Sigmoid colon (tissue), 7 donors: Measurements from ENCODE around the gene FGF14. TPM values are rescaled to one million over a fixed set of nuclear protein-coding genes. Genes with fewer than 3 reads are reported as not detected.

Experiments
- DNase-seq: peaks from one replicate; pipeline ENCODE4 v3.0.0-alpha.2; 2019
- H3K27ac ChIP-seq, 4 donors: fragments of 200-600 bp; sonication (generic); one replicate each; pipeline ENCODE4 v1.5.1; 2016 to 2019; ENCODE audit warnings: mild to moderate bottlenecking in 1 of 4
- H3K27me3 ChIP-seq, 3 donors: fragments of 200-600 bp; sonication (generic); one replicate each; pipeline ENCODE4 v1.5.1; 2019; ENCODE audit warnings: mild to moderate bottlenecking in 1 of 3
- H3K36me3 ChIP-seq, 4 donors: fragments of 200-600 bp; sonication (generic); one replicate each; pipeline ENCODE4 v1.5.1; 2016 to 2019
- H3K4me1 ChIP-seq, 4 donors: fragments of 200-600 bp; sonication (generic); one replicate each; pipeline ENCODE4 v1.5.1; 2017 to 2019
- H3K4me3 ChIP-seq, 4 donors: fragments of 200-600 bp; sonication (generic); one replicate each; pipeline ENCODE4 v1.5.1; 2017 to 2019; ENCODE audit warnings: mild to moderate bottlenecking in 2 of 4, moderate library complexity in 1 of 4
- H3K9me3 ChIP-seq, 4 donors: fragments of 200-600 bp in 3 of 4; sonication (generic) in 3 of 4; one replicate each; pipeline versions ENCODE4 v1.5.1 to v1.6.1; 2013 to 2019
- EP300 ChIP-seq, 4 donors: sonication (generic); formaldehyde crosslinking; IDR thresholded peaks; one replicate each; pipeline ENCODE4 v1.6.1; 2017; ENCODE audit warnings: antibody characterized with exemption in 4 of 4
- POLR2A ChIP-seq, 2 donors: fragments of 450-650 bp; IDR thresholded peaks; one replicate each; pipeline ENCODE4 v1.6.1; 2016; ENCODE audit warnings: antibody characterized with exemption in 2 of 2, mild to moderate bottlenecking in 2 of 2, moderate library complexity in 2 of 2
- POLR2AphosphoS5 ChIP-seq, 4 donors: sonication (generic); formaldehyde crosslinking; IDR thresholded peaks; one replicate each; pipeline ENCODE4 v1.6.1; 2017; ENCODE audit warnings: antibody characterized with exemption in 4 of 4
- WGBS, 2 donors: extraction: QIAGEN DNeasy Blood & Tissue Kit; methylation state at CpG; one replicate each; pipeline ENCODE4 v1.1.7; 2013; 5-methylcytosine and 5-hydroxymethylcytosine counted together
- intact Hi-C: fragments of 100-400 bp; cut with DNase I; formaldehyde crosslinking; loops from one replicate; pipeline ENCODE4 v1.15.1; 2023
- polyA plus RNA-seq, 3 donors: library from polyadenylated mRNA; stranded (reverse); fragments of 200-250 nt; gene quantifications; one replicate each; pipeline ENCODE4 v1.2.3, GENCODE V29; 2013
- total RNA-seq, 4 donors: library from RNA; depleted of rRNA; stranded (reverse); fragments of >200 nt; gene quantifications; one replicate each; pipeline ENCODE4 v1.1.0, GENCODE V29; 2016
- TF ChIP-seq, protein P1 (sequence below), 4 experiments: fragments of 450-650 bp in 3 of 4; fragments of 200-600 bp in 1 of 4; IDR thresholded peaks; one replicate each; pipeline ENCODE4 v1.5.1; 2016 to 2019; ENCODE audit warnings: antibody characterized with exemption in 4 of 4, mild to moderate bottlenecking in 3 of 4, moderate library complexity in 2 of 4
- donor health status: healthy with polysubstance abuse.
- donor health status: Bipolar disorder and iron deficiency.
- donor health status: healthy.

FGF14 gene
- total and polyA plus RNA-seq, 7 donors, result under 0.01 to 1.6 (median 1.1) TPM

- Histone ChIP-seq H3K27me3 (no peaks in the 10 kb centered on the region), H3K9me3 (no peaks in the 10 kb centered on the region), H3K4me3 (no peak overlapping the region), H3K27ac (no peak overlapping the region), H3K4me1 (no peaks in the 10 kb centered on the region), H3K36me3 (no peaks in the 10 kb centered on the region)
- no peak for DNase-seq
- TF ChIP-seq POLR2AphosphoS5 (IDR thresholded peaks at IDR 0.05) (no peak), POLR2A (IDR thresholded peaks at IDR 0.05) (no peak), EP300 (IDR thresholded peaks at IDR 0.05) (no peak)
- TF ChIP-seq, protein P1, sequence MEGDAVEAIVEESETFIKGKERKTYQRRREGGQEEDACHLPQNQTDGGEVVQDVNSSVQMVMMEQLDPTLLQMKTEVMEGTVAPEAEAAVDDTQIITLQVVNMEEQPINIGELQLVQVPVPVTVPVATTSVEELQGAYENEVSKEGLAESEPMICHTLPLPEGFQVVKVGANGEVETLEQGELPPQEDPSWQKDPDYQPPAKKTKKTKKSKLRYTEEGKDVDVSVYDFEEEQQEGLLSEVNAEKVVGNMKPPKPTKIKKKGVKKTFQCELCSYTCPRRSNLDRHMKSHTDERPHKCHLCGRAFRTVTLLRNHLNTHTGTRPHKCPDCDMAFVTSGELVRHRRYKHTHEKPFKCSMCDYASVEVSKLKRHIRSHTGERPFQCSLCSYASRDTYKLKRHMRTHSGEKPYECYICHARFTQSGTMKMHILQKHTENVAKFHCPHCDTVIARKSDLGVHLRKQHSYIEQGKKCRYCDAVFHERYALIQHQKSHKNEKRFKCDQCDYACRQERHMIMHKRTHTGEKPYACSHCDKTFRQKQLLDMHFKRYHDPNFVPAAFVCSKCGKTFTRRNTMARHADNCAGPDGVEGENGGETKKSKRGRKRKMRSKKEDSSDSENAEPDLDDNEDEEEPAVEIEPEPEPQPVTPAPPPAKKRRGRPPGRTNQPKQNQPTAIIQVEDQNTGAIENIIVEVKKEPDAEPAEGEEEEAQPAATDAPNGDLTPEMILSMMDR (IDR thresholded peaks at IDR 0.05), result no peak
- intact Hi-C loops, result no loop called here
- 70 to 88% methylated on average over 10 of the region's 10 CpGs for WGBS, 2 donors
Observed at GRCh38 chr13:101717353-101717752, 684.5 kb downstream of the FGF14 start.

- H3K27ac ChIP-seq, result no peak overlapping the region
- 96% methylated on average over 3 of the region's 3 CpGs for WGBS, 2 donors
- H3K9me3 ChIP-seq, result no peaks in the 10 kb centered on the region
- TF ChIP-seq POLR2A (IDR thresholded peaks at IDR 0.05) (no peak), POLR2AphosphoS5 (IDR thresholded peaks at IDR 0.05) (no peak), EP300 (IDR thresholded peaks at IDR 0.05) (no peak)
- TF ChIP-seq, protein P1 (IDR thresholded peaks at IDR 0.05), result no peak
- intact Hi-C loops, result no loop called here
- H3K4me1 ChIP-seq, result no peaks in the 10 kb centered on the region
- no peaks in the 10 kb centered on the region for H3K36me3 ChIP-seq
- DNase-seq, result no peak
- H3K27me3 ChIP-seq, result no peaks in the 10 kb centered on the region
- no peak overlapping the region for H3K4me3 ChIP-seq
Observed at GRCh38 chr13:101714195-101714594, 687.7 kb downstream of the FGF14 start.

DNA sequence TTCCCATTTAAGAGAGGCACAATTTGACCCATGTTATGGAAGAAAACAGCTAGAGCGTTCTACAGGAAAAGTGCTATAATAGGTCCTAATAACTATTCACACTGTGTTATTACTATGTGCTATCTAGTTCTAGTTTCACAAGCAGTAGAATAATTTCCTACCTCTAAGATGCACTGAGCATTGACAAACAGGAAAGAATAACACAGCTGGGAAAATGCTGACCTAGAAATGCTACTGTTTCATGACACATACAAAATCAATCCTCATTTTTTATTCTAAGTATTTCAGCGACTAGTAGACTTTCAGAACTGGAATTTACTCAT lies 689.9 kb downstream of the FGF14 start:
- Histone ChIP-seq H3K4me1 (no peaks in the 10 kb centered on the region), H3K27ac (no peak overlapping the region), H3K4me3 (no peak overlapping the region), H3K27me3 (no peaks in the 10 kb centered on the region), H3K36me3 (no peaks in the 10 kb centered on the region), H3K9me3 (no peaks in the 10 kb centered on the region)
- intact Hi-C loops, result no loop called here
- DNase-seq, result no peak
- 88 to 89% methylated on average over 2 of the region's 2 CpGs for WGBS, 2 donors
- no peak for TF ChIP-seq POLR2A (IDR thresholded peaks at IDR 0.05)
- no peak for TF ChIP-seq EP300 (IDR thresholded peaks at IDR 0.05)
- no peak for TF ChIP-seq POLR2AphosphoS5 (IDR thresholded peaks at IDR 0.05)
- TF ChIP-seq, protein P1 (IDR thresholded peaks at IDR 0.05), result no peak

DNA sequence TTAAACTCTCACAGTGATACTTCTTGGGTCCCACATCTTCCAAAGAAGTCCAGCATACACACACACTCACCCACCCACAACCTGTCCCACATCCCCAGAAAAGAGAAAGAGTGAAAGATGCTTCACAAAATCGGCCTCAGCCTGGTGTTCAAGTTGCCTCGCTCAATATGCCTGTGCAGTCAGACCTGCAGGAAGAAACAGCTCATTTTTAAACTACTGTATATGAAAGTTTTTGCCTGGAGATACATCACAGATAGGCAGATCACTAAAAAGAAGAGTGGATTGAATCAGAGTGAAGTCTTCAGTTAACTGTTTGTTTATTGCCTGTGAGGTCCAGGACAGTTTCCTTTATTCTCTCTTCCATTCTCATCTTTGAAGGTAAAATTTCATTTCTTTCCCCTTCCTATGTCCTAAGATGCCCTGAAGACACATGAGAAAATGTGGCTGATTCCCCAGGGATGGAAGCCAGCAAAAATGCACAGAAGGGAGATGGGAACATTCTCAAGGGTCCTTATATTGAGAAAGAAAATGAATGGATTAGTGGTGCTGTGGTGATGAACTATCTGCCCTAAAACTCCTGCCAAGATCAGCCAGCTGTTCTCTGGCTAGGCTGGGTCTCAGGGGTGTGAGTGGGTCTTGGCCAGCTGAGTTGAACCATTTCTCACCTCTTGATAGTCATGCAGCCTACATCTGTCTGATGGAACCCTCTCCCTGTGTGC lies 690.4 kb downstream of the FGF14 start:
- WGBS, 2 donors, result 85 to 88% methylated on average over 2 of the region's 2 CpGs
- Histone ChIP-seq H3K27me3 (no peaks in the 10 kb centered on the region), H3K4me1 (no peaks in the 10 kb centered on the region), H3K9me3 (no peaks in the 10 kb centered on the region), H3K4me3 (no peak overlapping the region), H3K36me3 (no peaks in the 10 kb centered on the region), H3K27ac (no peak overlapping the region)
- intact Hi-C loops, result no loop called here
- TF ChIP-seq POLR2AphosphoS5 (IDR thresholded peaks at IDR 0.05) (no peak), POLR2A (IDR thresholded peaks at IDR 0.05) (no peak), EP300 (IDR thresholded peaks at IDR 0.05) (no peak)
- TF ChIP-seq, protein P1 (IDR thresholded peaks at IDR 0.05), result no peak
- no peak for DNase-seq

DNA sequence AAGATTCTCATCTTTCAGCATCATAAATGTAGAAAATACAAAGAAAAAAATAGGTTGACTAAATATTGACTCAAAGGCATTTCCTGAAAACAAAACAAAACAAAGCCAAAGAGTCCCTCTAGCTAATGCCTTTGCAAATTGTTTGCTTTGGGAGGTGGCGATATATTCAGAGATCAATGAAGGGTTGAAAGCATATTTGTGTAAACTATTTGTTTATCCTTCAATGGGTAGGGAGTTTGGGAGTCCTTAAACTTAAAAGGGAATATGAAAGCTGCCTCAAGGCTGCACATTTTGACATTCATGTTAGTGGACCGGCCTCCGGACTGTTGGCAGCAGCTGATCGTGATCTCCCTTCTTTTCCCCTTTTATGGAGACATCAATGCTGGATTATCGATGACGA lies 691.9 kb downstream of the FGF14 start:
- intact Hi-C loops, result no loop called here
- WGBS, 2 donors, result 85 to 93% methylated on average over 6 of the region's 6 CpGs

More for the DNA sequence above, 691.9 kb downstream of the FGF14 start:
- TF ChIP-seq POLR2A (IDR thresholded peaks at IDR 0.05) (no peak), POLR2AphosphoS5 (IDR thresholded peaks at IDR 0.05) (no peak), EP300 (IDR thresholded peaks at IDR 0.05) (no peak)
- TF ChIP-seq, protein P1 (IDR thresholded peaks at IDR 0.05), result no peak
- Histone ChIP-seq H3K36me3 (no peaks in the 10 kb centered on the region), H3K4me1 (no peaks in the 10 kb centered on the region), H3K9me3 (no peaks in the 10 kb centered on the region), H3K4me3 (no peak overlapping the region), H3K27ac (no peak overlapping the region), H3K27me3 (no peaks in the 10 kb centered on the region)
- DNase-seq, result no peak
